ENCODE data around the gene GLB1L2.

DNA sequence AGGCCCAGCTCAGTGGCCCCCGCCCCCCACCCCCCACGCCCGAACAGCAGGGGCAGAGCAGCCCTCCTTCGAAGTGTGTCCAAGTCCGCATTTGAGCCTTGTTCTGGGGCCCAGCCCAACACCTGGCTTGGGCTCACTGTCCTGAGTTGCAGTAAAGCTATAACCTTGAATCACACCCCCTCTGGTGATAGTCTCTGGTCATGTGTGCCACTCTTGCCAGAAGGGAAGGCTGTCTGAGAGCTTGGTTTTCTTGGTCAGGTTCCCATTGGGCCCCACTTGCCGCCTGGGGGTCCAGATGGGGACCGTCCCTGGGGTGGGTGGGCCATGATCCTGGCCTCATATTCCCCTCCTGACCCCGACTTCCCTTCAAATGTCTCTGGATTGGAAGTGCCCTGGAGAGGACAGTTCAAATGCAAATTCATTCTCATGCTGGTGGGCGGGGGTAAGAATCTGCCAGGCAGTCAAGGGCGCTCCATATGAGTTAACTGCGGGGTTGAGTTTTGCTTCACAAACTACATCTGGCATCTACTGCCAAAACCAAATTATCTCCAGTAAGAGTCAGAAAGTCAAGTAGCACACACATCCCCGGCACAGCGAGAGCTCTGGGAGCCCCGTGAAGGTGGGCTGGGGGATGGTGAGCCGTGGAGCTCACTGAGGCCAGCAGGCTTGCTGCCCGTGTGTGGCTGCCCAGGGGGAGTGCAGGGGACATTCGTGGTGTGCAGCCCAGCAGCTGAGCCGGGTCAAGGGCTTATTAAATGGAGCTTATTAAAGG, 44.5 kb downstream of the GLB1L2 start:
- TF ChIP-seq, protein P1, sequence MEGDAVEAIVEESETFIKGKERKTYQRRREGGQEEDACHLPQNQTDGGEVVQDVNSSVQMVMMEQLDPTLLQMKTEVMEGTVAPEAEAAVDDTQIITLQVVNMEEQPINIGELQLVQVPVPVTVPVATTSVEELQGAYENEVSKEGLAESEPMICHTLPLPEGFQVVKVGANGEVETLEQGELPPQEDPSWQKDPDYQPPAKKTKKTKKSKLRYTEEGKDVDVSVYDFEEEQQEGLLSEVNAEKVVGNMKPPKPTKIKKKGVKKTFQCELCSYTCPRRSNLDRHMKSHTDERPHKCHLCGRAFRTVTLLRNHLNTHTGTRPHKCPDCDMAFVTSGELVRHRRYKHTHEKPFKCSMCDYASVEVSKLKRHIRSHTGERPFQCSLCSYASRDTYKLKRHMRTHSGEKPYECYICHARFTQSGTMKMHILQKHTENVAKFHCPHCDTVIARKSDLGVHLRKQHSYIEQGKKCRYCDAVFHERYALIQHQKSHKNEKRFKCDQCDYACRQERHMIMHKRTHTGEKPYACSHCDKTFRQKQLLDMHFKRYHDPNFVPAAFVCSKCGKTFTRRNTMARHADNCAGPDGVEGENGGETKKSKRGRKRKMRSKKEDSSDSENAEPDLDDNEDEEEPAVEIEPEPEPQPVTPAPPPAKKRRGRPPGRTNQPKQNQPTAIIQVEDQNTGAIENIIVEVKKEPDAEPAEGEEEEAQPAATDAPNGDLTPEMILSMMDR (IDR thresholded peaks at IDR 0.05) = no peak
- TF ChIP-seq POLR2AphosphoS5 (IDR thresholded peaks at IDR 0.05) = no peak
- no peak for TF ChIP-seq EP300 (IDR thresholded peaks at IDR 0.05)
- TF ChIP-seq POLR2A (IDR thresholded peaks at IDR 0.05; ENCODE audit: low read depth) = no peak

All from esophagus muscularis mucosa (tissue), 4 donors.